Fibroblast of skin of right biceps (primary cell): ENCODE data around the gene RGS1.

Experiments
- DNase-seq: peaks from one replicate; pipeline ENCODE4 v3.0.0-alpha.2; 2013

The RGS1 gene

DNA sequence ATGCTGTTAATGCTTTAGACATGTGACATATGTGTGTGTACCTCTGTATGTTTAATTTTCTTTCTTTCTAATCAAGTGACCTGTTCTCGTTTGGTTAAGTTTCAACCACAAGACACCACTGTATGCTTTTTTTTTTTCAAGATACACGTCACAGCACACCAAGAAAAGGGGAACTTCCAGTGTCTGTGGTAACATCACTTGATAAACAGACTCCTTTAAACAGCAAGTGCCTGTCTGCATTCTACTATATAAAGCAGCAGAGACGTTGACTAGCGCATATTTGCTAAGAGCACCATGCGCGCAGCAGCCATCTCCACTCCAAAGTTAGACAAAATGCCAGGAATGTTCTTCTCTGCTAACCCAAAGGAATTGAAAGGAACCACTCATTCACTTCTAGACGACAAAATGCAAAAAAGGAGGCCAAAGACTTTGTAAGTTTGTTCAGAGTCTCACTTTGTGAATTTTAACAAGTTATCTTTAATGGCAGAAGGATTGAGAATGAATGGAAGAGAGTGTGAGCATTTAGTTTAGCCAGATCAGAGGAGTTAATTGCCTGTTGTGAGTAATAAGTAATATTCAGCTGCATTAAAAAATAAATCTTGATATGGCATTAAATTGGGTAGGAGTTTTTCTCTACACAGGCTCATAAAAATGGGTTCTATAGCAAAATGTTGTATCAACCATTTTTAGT lies at the start of gene RGS1:
TSS of gene RGS1 (plus strand) at position 275 of the 691 bp plus-strand sequence. CDS start at position 295, 20 bp downstream.
- DNase-seq = no peak

DNA sequence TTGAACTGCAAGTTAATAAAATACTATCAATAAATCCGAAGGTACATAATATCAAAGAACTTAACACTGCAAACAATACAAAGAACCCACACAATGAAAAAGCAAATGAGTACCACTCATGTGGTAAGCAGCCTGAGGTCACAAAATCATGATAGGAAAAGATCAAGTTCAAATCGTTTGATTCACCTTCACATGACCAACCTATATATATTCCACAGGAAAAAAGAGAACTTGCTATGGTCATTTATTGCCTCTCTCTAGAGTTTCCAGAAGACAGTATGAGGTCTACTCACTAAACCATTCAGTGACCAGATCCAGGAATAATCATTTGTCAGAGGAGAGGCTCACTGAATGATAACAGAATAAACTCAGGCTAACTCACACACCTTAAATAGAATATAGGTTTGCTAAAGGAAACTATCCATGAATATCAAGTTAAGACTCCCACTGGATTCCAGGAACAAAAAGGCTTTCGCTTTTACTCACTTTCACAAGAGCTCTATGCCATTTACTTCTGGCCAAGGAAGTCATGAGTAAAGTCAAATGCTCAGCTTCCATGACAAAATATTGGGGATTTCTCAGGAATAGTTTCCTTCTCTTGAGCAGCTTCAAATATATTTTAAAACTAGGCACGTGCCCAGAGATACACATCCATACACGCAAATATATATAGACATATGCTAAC lies 48.3 kb upstream of the RGS1 start:
- DNase-seq = no peak

DNA sequence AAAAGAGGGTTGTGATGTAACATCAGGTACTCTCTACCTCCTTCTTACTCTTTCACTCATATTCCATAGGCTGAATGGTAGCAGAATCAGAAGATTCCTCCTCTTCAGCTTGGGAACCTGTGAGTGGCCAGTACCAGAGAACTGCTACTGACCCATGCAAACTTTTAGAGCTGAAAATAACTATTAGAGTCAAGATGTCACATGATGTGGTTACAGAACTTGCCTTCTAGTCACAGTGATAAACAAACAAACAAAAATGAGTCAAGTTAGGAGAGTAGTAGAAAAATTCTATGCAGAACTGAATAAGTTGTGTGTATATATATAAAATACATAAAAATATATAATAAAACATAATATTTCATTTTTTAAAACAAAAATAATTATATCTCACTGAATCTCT lies 47.6 kb upstream of the RGS1 start:
- DNase-seq = no peak

GRCh38 chr1:192529031-192529755 lies 46.4 kb upstream of the RGS1 start:
- DNase-seq = no peak

- no peak for DNase-seq
Observed at GRCh38 chr1:192529811-192530210, 45.8 kb upstream of the RGS1 start.

DNA sequence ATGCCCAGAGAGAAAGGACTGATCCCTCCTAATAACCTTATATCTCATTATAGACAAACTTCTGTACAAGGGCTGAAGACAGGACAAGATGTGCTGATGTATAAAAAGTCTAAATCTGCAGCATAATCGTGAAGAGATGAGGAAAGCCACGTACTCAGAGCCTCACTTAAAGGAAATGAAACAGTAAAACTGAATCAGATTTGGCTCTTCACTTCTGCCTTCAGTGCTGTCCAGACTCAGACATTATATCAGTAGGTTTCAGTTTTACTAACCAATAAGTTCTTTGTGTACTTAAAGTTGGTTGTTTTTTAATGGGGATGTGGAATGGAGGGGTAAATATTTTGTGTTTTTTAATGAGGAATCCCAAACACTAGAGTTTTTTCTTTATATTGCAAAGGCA lies 45.3 kb upstream of the RGS1 start:
- DNase-seq = no peak

DNA sequence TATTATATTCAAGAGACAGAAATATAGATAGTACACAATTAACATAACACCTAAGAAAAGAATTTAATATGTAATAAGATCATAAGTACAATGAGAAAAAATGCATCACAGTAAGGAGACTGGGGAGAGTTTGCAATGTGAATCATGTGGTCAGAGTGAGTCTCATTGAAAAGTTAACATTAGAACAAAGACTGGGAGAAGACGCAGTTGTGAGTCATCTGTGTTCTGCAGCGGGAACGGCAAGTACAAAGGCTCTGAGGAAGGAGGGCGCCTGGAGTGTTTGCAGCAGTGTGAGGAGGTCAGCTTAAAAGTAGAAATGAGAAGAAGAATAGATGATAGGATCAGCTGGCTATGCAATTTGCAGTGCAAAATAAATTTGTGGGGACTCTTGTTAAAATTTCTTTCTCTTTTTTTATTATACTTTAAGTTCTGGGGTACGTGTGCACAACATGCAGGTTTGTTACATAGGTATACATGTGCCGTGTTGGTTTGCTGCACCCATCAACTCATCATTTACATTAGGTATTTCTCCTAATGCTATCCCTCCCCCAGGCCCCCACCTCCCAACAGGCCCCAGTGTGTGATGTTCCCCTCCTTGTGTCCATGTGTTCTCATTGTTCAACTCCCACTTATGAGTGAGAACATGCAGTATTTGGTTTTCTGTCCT lies 44.4 kb upstream of the RGS1 start:
- DNase-seq = peak; percentile 91

DNA sequence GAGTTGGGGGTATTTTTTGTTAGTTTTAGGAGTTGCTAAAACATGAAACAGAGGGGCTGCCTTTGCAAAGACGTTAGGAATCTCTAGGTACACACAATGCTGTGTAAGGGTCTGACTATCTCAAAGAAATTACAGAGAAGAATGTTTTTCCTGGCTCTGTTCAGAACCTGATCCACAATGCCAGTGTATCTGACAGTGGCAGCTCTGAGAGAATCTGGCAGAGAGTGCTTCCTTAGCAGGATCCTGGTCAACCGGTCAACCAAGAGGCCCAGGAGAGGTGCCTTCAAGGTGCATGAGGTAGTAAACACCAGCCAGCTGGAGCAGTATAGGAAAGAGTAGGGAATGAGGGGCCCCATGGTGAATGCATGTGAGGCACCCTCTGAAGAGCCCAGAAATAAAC lies 40.9 kb upstream of the RGS1 start:
- DNase-seq = no peak

DNA sequence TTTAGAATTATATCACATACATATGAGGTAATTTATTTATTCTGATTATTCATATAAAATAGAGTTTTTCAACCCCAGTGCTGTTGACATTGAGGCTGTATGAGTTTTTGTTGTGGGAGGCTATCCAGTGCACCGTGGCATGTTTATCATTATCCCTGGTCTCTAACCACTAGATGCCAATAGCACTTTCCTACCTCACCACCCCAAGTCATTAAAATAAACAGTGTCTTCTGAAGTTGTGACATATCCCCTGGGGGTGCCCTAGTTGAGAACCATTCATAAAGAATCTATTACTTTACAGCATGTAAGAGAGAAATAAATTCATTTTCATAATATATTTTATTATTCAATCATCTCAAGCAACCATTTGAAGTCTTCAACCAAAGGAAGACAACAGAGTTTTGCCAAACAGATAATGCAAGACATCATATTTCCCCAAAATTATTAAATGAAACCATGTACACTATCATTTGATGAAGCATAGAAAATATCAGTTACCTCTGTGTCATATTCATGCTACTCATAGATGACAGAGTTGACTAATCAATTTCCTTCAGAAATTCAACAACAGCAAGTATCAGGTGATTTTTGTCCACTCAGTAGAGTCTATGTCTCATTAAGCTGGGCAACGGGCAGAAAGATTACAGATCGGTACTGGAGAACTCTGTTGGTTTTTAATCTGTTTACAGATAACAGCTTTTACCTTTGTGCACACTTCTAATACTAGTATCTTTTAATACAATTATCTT lies 39.5 kb upstream of the RGS1 start:
- DNase-seq = no peak

- DNase-seq = peak; percentile 64
Observed at GRCh38 chr1:192538407-192539296, 36.9 kb upstream of the RGS1 start.

DNA sequence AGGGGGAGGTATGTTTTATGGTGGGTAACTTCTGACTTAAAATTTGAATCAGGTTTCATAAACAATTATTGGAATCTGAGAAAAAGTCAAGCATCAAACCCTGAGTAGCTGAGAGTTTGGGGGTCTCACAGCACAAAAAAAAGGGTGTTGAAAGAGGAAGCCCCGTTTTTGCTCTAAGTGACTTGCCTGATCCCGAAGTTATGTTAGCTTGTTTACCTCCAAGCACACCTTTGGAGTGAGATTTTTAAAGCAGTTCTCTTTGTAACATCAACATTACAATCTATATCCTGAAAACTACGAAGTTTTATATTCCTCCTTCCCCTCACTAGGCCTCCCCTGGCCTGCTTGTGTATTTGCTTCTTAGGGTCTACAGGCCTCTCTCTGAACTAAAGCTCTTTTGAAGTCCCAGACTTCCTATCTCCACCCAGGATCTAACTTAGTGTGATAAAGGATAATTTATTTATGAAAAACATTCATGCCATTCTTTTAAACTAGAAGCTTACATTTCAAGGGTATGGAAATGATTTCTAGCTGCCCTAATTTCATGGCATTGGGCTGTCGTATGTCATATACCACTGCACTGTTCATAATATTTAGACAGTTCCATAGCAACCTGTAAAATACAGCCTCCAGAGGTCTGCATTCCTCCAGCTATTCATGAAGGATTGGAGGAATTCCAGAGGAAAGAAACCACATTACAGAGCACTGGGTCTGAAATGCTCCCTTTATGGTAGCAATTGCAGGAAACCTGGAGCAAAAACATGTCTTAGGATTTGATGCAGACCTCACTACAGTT lies 36.1 kb upstream of the RGS1 start:
- DNase-seq = peak; percentile 99

DNA sequence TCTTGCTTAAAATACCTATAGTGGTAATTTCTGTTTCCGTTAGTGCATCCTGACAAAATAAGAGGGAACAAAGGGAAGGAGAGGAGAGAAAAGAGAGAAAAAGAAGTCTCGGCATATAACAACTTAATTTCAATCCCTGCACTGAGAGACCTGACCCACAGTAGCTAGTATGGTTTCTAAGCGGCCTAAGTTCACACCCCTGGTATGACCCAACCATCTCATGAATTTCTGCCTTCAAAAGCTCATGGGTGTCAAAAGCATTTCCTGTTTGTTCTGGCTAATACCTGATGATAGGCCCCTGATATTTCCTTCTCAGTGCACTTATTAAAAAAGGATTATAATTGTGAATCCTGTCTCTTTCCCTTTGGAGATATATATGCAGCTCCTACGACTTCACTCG lies 32.1 kb upstream of the RGS1 start:
- no peak for DNase-seq

- no peak for DNase-seq
Observed at GRCh38 chr1:192545896-192546521, 29.6 kb upstream of the RGS1 start.

- no peak for DNase-seq
Observed at GRCh38 chr1:192546596-192547190, 28.9 kb upstream of the RGS1 start.

DNA sequence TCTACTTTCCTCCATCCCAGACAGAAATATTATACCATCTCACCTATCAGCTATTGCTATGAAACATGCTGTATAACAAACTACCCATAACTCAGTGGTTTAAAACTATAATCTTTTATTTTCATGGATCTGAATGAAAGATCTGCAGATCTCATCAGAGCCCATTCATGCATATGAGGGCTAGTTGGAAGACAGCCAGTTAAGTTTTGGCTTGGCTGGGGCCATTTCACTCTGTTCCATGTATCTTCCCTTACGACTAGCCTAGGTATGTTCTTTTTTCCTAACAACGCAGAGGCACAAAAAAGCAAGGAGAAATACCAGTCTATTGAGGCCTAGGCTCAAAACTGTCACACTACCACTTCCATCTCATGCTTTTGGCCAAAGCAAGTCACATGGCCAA lies 28.1 kb upstream of the RGS1 start:
- DNase-seq = no peak

DNA sequence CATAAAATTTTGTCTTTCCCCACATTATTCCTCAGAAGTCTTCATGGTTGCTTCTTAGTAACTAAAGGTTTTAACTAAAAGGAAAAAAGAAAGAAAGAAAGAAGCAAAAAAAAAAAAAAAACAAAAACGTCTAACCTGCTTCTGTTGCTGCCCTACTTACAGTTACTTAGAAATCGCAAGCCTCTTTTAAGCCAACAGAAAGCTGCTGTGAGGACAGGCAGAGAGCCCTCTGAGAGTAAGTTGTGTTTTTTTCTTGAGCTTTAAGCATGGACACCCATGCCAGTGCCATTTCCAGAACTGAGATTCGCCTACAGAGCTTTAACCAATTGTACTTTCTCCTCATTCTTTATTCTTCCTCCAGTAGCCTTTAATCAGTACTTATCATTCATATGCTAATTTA lies 25.6 kb upstream of the RGS1 start:
- no peak for DNase-seq

DNA sequence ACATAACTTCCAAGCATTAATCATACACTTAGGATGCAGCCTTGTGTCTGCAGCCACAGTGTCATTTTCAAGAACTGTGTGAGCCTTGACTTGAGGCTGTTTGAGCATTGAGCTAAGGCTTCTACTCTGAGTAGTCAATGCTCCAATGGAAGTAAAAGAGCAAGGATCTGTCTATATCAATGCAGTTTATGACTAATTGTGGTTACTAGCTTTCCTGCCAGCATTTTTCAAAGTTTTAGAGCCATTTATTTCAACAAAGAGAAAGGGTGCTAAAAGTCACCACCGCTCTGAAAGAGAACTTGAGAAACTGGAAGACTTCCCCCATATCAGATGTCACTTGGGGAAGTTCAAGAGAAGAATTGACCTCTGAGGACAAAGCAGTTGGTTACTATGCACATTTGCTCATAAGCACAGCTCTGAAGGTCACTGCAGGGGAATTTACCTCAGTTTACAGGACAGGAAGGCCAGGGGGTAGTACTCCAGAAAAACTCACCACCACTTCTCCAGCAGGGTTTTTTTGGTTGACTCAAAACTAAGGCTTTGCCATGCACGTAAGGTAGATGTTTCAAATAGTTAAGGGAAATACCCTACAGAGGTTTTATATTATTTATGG lies 24.5 kb upstream of the RGS1 start:
- peak; percentile 95 for DNase-seq

GRCh38 chr1:192552760-192553191 lies 22.8 kb upstream of the RGS1 start:
- DNase-seq = no peak

GRCh38 chr1:192553741-192554140 lies 21.8 kb upstream of the RGS1 start:
- no peak for DNase-seq
